ENCODE results near the gene SLC17A1.

DNA sequence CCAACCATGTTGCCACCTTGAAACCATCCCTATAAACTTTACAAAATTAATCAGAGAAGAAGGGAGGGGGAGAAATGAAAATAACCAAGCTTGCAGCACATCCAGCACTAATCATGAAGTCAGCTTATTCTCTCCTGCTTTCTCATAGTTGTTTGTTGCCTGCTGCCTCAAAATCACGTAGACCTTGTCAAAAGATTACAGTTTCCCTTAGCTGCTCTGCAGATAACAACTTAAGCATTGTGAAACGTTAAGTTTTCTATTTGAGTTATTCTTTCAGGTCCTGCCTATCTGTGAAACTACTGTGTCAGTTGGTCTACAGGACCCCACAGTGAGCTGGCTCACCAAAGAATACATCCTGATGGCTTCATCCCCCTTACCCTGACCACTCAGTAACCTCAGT is 44.4 kb downstream of the SLC17A1 start:
- TF ChIP-seq RAD21 (IDR thresholded peaks at IDR 0.05; ENCODE audit: insufficient read depth, low read depth, low read length) (no peak), CHD2 (IDR thresholded peaks at IDR 0.05; ENCODE audit: borderline replicate concordance, low read depth, low read length) (no peak), POLR2AphosphoS5 (IDR thresholded peaks at IDR 0.05; ENCODE audit: low read length) (no peak), EP300 (IDR thresholded peaks at IDR 0.05; ENCODE audit: borderline replicate concordance in 1 of 2, control insufficient read depth in 1 of 2, low read depth in 2 of 2, low read length in 2 of 2) (no peak), TAF1 (IDR thresholded peaks at IDR 0.05; ENCODE audit: borderline replicate concordance, low read depth, low read length) (no peak), CEBPB (IDR thresholded peaks at IDR 0.05; ENCODE audit: borderline replicate concordance in 1 of 2, low read depth in 2 of 2, low read length in 2 of 2) (no peak), POU2F2 (IDR thresholded peaks at IDR 0.05; ENCODE audit: borderline replicate concordance, low read depth, low read length) (no peak), EZH2 (IDR thresholded peaks at IDR 0.05; ENCODE audit: borderline replicate concordance, control insufficient read depth, low read depth, low read length) (no peak), EGR1 (IDR thresholded peaks at IDR 0.05; ENCODE audit: borderline replicate concordance in 1 of 2, low read depth in 2 of 2, low read length in 2 of 2) (no peak), CHD1 (IDR thresholded peaks at IDR 0.05; ENCODE audit: low read depth, low read length) (no peak)
- TF ChIP-seq, protein P1, sequence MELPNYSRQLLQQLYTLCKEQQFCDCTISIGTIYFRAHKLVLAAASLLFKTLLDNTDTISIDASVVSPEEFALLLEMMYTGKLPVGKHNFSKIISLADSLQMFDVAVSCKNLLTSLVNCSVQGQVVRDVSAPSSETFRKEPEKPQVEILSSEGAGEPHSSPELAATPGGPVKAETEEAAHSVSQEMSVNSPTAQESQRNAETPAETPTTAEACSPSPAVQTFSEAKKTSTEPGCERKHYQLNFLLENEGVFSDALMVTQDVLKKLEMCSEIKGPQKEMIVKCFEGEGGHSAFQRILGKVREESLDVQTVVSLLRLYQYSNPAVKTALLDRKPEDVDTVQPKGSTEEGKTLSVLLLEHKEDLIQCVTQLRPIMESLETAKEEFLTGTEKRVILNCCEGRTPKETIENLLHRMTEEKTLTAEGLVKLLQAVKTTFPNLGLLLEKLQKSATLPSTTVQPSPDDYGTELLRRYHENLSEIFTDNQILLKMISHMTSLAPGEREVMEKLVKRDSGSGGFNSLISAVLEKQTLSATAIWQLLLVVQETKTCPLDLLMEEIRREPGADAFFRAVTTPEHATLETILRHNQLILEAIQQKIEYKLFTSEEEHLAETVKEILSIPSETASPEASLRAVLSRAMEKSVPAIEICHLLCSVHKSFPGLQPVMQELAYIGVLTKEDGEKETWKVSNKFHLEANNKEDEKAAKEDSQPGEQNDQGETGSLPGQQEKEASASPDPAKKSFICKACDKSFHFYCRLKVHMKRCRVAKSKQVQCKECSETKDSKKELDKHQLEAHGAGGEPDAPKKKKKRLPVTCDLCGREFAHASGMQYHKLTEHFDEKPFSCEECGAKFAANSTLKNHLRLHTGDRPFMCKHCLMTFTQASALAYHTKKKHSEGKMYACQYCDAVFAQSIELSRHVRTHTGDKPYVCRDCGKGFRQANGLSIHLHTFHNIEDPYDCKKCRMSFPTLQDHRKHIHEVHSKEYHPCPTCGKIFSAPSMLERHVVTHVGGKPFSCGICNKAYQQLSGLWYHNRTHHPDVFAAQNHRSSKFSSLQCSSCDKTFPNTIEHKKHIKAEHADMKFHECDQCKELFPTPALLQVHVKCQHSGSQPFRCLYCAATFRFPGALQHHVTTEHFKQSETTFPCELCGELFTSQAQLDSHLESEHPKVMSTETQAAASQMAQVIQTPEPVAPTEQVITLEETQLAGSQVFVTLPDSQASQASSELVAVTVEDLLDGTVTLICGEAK (IDR thresholded peaks at IDR 0.05; ENCODE audit: borderline replicate concordance), result no peak
- TF ChIP-seq, protein P2, sequence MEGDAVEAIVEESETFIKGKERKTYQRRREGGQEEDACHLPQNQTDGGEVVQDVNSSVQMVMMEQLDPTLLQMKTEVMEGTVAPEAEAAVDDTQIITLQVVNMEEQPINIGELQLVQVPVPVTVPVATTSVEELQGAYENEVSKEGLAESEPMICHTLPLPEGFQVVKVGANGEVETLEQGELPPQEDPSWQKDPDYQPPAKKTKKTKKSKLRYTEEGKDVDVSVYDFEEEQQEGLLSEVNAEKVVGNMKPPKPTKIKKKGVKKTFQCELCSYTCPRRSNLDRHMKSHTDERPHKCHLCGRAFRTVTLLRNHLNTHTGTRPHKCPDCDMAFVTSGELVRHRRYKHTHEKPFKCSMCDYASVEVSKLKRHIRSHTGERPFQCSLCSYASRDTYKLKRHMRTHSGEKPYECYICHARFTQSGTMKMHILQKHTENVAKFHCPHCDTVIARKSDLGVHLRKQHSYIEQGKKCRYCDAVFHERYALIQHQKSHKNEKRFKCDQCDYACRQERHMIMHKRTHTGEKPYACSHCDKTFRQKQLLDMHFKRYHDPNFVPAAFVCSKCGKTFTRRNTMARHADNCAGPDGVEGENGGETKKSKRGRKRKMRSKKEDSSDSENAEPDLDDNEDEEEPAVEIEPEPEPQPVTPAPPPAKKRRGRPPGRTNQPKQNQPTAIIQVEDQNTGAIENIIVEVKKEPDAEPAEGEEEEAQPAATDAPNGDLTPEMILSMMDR (IDR thresholded peaks at IDR 0.05 in 2 of 3, conservative IDR thresholded peaks at IDR 0.05 in 1 of 3; ENCODE audit: control insufficient read depth in 2 of 3, extremely low read depth in 1 of 3, insufficient read depth in 1 of 3, low read depth in 3 of 3, low read length in 3 of 3), result no peak
- TF ChIP-seq, protein P3, sequence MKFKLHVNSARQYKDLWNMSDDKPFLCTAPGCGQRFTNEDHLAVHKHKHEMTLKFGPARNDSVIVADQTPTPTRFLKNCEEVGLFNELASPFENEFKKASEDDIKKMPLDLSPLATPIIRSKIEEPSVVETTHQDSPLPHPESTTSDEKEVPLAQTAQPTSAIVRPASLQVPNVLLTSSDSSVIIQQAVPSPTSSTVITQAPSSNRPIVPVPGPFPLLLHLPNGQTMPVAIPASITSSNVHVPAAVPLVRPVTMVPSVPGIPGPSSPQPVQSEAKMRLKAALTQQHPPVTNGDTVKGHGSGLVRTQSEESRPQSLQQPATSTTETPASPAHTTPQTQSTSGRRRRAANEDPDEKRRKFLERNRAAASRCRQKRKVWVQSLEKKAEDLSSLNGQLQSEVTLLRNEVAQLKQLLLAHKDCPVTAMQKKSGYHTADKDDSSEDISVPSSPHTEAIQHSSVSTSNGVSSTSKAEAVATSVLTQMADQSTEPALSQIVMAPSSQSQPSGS (IDR thresholded peaks at IDR 0.05; ENCODE audit: low read length), result no peak
- TF ChIP-seq, protein P4, sequence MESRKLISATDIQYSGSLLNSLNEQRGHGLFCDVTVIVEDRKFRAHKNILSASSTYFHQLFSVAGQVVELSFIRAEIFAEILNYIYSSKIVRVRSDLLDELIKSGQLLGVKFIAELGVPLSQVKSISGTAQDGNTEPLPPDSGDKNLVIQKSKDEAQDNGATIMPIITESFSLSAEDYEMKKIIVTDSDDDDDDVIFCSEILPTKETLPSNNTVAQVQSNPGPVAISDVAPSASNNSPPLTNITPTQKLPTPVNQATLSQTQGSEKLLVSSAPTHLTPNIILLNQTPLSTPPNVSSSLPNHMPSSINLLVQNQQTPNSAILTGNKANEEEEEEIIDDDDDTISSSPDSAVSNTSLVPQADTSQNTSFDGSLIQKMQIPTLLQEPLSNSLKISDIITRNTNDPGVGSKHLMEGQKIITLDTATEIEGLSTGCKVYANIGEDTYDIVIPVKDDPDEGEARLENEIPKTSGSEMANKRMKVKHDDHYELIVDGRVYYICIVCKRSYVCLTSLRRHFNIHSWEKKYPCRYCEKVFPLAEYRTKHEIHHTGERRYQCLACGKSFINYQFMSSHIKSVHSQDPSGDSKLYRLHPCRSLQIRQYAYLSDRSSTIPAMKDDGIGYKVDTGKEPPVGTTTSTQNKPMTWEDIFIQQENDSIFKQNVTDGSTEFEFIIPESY (IDR thresholded peaks at IDR 0.05), result no peak

All from GM12878 (cell line).